HuH-7.5 (cell line): ENCODE results near the gene HOXD13.

Experiments used
- DNase-seq: peaks from one replicate; pipeline ENCODE4 v3.0.0; 2011; ENCODE audit warnings: low spot score

Gene HOXD13

DNA sequence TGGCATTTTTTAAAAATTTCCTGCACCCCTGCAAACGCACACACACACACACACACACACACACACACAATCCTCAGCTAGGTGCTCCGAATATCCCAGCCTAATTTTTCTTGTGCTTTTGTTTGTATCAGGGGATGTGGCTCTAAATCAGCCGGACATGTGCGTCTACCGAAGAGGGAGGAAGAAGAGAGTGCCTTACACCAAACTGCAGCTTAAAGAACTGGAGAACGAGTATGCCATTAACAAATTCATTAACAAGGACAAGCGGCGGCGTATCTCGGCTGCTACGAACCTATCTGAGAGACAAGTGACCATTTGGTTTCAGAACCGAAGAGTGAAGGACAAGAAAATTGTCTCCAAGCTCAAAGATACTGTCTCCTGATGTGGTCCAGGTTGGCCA lies 1.8 kb downstream of the HOXD13 start:
- DNase-seq: no peak

GRCh38 chr2:176095421-176095820 lies 2.9 kb downstream of the HOXD13 start:
- no peak for DNase-seq

- no peak for DNase-seq
Measured at GRCh38 chr2:176096243-176096985, 3.9 kb downstream of the HOXD13 start.

GRCh38 chr2:176096986-176097819 lies 4.7 kb downstream of the HOXD13 start:
- DNase-seq: peak; percentile 96

- DNase-seq: no peak
Measured at GRCh38 chr2:176097820-176098365, 5.4 kb downstream of the HOXD13 start.

GRCh38 chr2:176098366-176099158 lies 6.0 kb downstream of the HOXD13 start:
- DNase-seq: no peak

DNA sequence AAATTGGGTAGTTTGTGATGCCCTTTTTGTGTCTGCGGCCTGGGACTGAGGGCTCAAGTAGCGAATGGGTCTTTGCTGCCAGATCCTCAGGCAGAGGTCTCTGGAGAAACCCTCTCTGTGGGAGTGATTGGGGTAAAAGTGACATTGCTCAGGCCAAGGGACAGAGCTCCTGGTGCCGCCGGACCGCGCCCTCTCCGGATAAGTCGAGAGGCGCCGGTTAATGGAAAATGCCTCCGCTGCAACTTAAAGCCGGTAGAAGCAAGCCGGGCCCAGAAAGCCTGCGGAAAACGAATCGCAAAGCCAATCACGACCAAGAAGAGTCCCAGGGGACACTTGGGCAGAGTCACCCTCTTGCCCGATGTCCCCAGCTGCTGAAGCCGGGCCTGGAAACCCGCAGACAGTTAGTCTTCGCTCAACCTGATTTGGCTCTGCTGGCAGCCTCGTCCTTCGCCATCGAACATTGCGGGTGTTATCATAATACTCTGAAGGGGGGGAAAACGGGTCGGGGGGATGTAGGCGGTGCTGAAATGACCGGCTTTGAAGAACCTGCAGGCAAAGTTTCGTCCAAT lies 6.7 kb downstream of the HOXD13 start:
- DNase-seq: no peak

- DNase-seq: no peak
Measured at GRCh38 chr2:176099728-176100546, 7.4 kb downstream of the HOXD13 start, which contains the start of gene HOXD12. TSS of gene HOXD12 (plus strand) at chr2:176099795. CDS start at chr2:176099802, 7 bp downstream.

DNA sequence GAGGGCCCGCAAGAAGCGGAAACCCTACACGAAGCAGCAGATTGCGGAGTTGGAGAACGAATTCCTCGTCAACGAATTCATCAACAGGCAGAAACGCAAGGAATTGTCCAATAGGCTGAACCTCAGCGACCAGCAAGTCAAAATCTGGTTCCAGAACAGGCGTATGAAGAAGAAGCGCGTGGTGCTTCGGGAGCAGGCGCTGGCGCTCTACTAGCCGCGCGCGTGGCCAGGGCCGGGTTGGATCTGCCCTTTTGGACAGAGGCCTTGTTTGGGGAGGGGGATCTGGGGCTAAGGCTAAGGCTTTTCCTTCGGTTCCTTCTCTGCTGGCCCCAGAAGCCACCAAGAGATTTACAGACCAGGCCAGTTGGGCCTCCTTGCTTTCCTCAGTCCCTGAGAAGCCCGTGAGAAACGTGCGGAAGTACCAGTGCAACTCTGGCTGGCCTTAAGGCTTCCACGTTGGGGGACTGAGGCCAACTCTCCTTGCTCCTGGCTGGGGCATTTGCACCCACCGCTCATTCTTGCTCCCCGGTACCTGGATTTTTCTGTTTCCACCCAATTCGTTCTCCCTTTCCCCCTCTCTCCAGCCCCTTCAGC lies 8.1 kb downstream of the HOXD13 start:
- no peak for DNase-seq

DNA sequence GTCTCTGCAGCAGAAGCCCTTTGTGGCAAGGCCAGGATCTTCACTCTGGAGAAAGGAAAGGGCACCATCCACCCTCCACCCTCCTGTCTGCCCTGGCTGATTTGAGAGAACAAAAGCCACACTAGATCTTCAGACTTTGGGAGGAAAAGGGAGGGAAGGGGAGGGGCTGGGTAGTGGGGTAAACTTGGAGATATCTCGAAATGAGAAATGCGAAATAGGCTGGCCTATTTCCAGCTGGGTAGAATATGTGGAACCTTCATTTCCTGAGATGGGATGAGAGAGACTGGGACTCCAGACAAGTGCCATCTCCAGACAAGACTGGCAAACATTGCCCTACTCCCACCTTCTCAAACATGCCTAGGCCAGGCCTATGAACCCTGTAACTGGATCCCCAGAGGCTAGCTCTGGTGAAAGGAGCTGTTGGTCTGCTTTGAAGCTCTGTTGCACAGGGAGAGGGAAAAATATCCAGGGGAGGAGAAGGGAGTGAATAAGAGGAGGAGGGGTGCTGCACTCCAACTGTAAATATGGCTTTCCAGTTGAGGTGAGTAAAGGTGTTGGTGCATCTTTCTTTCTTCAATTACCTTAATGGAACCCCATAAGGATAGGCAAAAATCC lies 8.8 kb downstream of the HOXD13 start:
- DNase-seq: no peak

- DNase-seq: no peak
Measured at GRCh38 chr2:176101842-176102241, 9.3 kb downstream of the HOXD13 start.

- no peak for DNase-seq
Measured at GRCh38 chr2:176102309-176102866, 9.9 kb downstream of the HOXD13 start.

DNA sequence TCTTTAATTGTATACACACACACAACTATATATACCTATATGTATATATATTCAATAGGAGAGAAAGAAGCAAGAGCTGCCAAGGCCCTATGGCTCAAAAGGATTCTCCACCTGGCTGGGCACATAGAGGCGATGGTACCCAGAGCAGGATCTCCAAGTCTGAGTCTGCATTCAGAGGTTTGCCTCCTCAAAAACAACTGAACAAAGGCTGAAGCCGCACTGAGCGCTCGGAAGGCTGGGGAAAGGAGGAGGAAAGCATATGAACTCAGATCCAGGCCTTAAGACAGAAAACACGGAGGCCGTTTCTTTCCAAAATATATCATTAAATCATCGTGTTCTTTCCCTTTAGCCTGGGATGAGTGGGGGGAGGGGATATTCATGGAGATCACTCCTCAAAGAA lies 10.7 kb downstream of the HOXD13 start:
- DNase-seq: no peak

GRCh38 chr2:176103742-176104315 lies 11.3 kb downstream of the HOXD13 start:
- DNase-seq: no peak

DNA sequence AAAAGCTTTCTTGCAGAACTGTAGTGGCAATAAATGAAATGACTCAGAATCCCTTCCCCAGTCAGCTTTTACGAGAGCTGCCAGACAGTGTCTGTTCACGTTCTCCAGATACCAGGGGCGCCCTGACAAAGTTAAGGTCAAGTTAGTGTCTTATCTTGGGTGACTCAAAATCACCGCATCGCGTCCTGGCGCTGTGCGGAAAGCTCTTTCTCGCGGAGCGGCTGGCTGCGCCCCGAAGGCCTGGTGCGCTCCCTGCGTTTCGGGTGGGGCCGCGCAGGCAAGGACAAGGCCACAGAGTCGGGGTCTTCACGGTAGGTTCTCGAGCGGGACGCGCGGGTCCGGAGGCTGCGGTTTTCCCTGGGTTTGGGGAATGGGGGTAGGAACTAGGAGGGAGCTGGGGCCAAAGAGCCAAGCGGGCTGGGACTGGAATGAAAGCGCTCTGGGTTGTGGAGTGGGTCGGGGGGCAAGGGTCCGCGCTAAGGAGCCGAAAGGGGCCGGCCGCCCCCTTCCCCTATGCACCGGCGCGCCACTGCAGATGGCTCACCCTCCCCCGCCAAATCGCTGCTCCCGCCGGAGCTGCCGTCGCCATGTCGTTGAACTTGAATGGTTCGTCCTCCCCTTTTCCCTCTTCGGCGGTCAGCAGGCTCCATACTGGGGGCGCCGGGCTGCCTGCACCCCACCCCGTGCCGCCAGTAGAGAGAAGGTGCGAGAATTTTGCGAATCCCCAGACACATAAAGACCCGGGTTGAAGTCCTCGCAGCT lies 12.0 kb downstream of the HOXD13 start:
- no peak for DNase-seq

- DNase-seq: no peak
Measured at GRCh38 chr2:176105078-176105729, 12.7 kb downstream of the HOXD13 start.

GRCh38 chr2:176105730-176106580 lies 13.4 kb downstream of the HOXD13 start:
- DNase-seq: no peak
